ENCODE results near the gene CCDC174.

Gene CCDC174

GRCh38 chr3:14617508-14618023, 34.0 kb upstream of the CCDC174 start:
- no peaks in the 10 kb centered on the region for H3F3A ChIP-seq (ENCODE audit: control insufficient read depth, insufficient read depth)
- H3K36me3 ChIP-seq (ENCODE audit: control insufficient read depth, low read length) = no peaks in the 10 kb centered on the region
- H3K9me3 ChIP-seq (ENCODE audit: control insufficient read depth, insufficient read depth, low read length) = no peaks in the 10 kb centered on the region
- H3K79me2 ChIP-seq (ENCODE audit: control insufficient read depth, low read length) = no peaks in the 10 kb centered on the region
- H3K4me2 ChIP-seq (ENCODE audit: low read length) = no peak overlapping the region
- H3K27ac ChIP-seq (ENCODE audit: low read depth, low read length) = no peak overlapping the region
- no peaks in the 10 kb centered on the region for H3K9me2 ChIP-seq (replicated peaks; ENCODE audit: control insufficient read depth, low read length)
- H3K4me3 ChIP-seq (ENCODE audit: low read length) = no peak overlapping the region
- H3K27me3 ChIP-seq (ENCODE audit: control insufficient read depth, low read length) = peaks cover 22% of the 10 kb centered on the region
- peaks cover 16% of the 10 kb centered on the region for H3K4me1 ChIP-seq (ENCODE audit: control insufficient read depth, low read length)
- H4K20me1 ChIP-seq (ENCODE audit: control insufficient read depth, insufficient read depth, low read depth, low read length) = no peaks in the 10 kb centered on the region
- TF ChIP-seq EZH2phosphoT487 (IDR thresholded peaks at IDR 0.05; ENCODE audit: borderline replicate concordance, low read length) (no peak), CTCF (IDR thresholded peaks at IDR 0.05; ENCODE audit: low read depth, low read length, poor library complexity, severe bottlenecking) (no peak)

DNA sequence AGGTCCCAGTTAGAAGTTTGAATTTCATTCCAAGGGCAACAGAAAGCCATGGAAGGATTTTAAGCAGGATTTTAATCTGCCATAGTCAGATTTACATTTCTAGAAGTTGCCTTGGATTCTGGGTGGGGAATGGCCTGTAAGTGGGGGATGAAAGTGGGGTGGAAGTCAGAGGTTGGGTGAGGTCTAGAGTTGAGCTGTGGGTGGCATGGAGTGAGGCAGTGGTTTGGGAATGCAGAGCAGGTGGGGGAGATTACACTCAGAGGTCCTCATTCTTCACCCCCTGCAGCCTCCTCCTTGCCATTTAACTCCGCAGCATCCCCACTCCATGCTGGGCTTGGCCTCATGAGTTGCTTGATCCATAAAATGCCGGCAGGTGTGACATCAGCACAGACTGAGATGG, 32.0 kb upstream of the CCDC174 start:
- Histone ChIP-seq H3K9me3 (ENCODE audit: control insufficient read depth, insufficient read depth, low read length) (no peaks in the 10 kb centered on the region), H3F3A (ENCODE audit: control insufficient read depth, insufficient read depth) (no peaks in the 10 kb centered on the region), H3K9me2 (replicated peaks; ENCODE audit: control insufficient read depth, low read length) (no peaks in the 10 kb centered on the region), H4K20me1 (ENCODE audit: control insufficient read depth, insufficient read depth, low read depth, low read length) (no peaks in the 10 kb centered on the region), H3K79me2 (ENCODE audit: control insufficient read depth, low read length) (no peaks in the 10 kb centered on the region), H3K27me3 (ENCODE audit: control insufficient read depth, low read length) (peaks cover 20% of the 10 kb centered on the region), H3K36me3 (ENCODE audit: control insufficient read depth, low read length) (no peaks in the 10 kb centered on the region), H3K27ac (ENCODE audit: low read depth, low read length) (no peak overlapping the region), H3K4me3 (ENCODE audit: low read length) (no peak overlapping the region), H3K4me1 (ENCODE audit: control insufficient read depth, low read length) (peaks cover 16% of the 10 kb centered on the region), H3K4me2 (ENCODE audit: low read length) (no peak overlapping the region)
- no peak for TF ChIP-seq CTCF (IDR thresholded peaks at IDR 0.05; ENCODE audit: low read depth, low read length, poor library complexity, severe bottlenecking)

DNA sequence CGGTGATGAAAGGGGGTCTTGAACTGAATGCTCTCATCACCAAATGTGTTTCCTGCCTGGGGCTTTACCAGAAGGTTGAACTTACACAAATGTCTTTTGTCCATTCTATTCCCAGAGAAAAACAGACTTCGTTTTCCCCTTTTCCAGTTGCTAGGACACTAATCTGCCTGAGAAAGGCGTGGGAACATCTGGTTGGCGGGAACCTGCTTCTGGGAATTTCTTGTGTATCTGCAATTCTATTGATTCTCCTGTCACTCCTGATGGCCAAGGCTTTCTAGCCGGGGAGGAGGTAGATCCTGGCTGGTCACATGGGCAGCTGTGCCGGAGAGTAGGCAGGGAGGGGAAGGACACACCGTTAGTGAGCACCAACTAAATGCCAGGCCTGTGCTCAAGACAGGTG, 31.1 kb upstream of the CCDC174 start:
- H3K79me2 ChIP-seq (ENCODE audit: control insufficient read depth, low read length) = no peaks in the 10 kb centered on the region
- no peak overlapping the region for H3K4me2 ChIP-seq (ENCODE audit: low read length)
- H3K9me2 ChIP-seq (replicated peaks; ENCODE audit: control insufficient read depth, low read length) = no peaks in the 10 kb centered on the region
- H3K4me1 ChIP-seq (ENCODE audit: control insufficient read depth, low read length) = peaks cover 7% of the 10 kb centered on the region
- H3K27ac ChIP-seq (ENCODE audit: low read depth, low read length) = no peak overlapping the region
- no peak overlapping the region for H3K4me3 ChIP-seq (ENCODE audit: low read length)
- H3K27me3 ChIP-seq (ENCODE audit: control insufficient read depth, low read length) = peaks cover 20% of the 10 kb centered on the region
- TF ChIP-seq EZH2phosphoT487 (IDR thresholded peaks at IDR 0.05; ENCODE audit: borderline replicate concordance, low read length) (no peak), CTCF (IDR thresholded peaks at IDR 0.05; ENCODE audit: low read depth, low read length, poor library complexity, severe bottlenecking) (no peak)
- H4K20me1 ChIP-seq (ENCODE audit: control insufficient read depth, insufficient read depth, low read depth, low read length) = no peaks in the 10 kb centered on the region
- no peaks in the 10 kb centered on the region for H3K36me3 ChIP-seq (ENCODE audit: control insufficient read depth, low read length)
- no peaks in the 10 kb centered on the region for H3F3A ChIP-seq (ENCODE audit: control insufficient read depth, insufficient read depth)
- no peaks in the 10 kb centered on the region for H3K9me3 ChIP-seq (ENCODE audit: control insufficient read depth, insufficient read depth, low read length)

GRCh38 chr3:14621093-14621492, 30.5 kb upstream of the CCDC174 start:
- no peak for TF ChIP-seq EZH2phosphoT487 (IDR thresholded peaks at IDR 0.05; ENCODE audit: borderline replicate concordance, low read length)
- no peak for TF ChIP-seq CTCF (IDR thresholded peaks at IDR 0.05; ENCODE audit: low read depth, low read length, poor library complexity, severe bottlenecking)
- Histone ChIP-seq H3K27ac (ENCODE audit: low read depth, low read length) (no peak overlapping the region), H3K4me3 (ENCODE audit: low read length) (no peak overlapping the region), H3K27me3 (ENCODE audit: control insufficient read depth, low read length) (peaks cover 20% of the 10 kb centered on the region), H4K20me1 (ENCODE audit: control insufficient read depth, insufficient read depth, low read depth, low read length) (no peaks in the 10 kb centered on the region), H3K9me2 (replicated peaks; ENCODE audit: control insufficient read depth, low read length) (no peaks in the 10 kb centered on the region), H3F3A (ENCODE audit: control insufficient read depth, insufficient read depth) (no peaks in the 10 kb centered on the region), H3K4me1 (ENCODE audit: control insufficient read depth, low read length) (peaks cover under 1% of the 10 kb centered on the region), H3K36me3 (ENCODE audit: control insufficient read depth, low read length) (no peaks in the 10 kb centered on the region), H3K79me2 (ENCODE audit: control insufficient read depth, low read length) (no peaks in the 10 kb centered on the region), H3K4me2 (ENCODE audit: low read length) (no peak overlapping the region), H3K9me3 (ENCODE audit: control insufficient read depth, insufficient read depth, low read length) (no peaks in the 10 kb centered on the region)
